Heart right ventricle (tissue), 16 donors: Measurements from ENCODE around the gene ELK3. TPM values are rescaled to one million over a fixed set of nuclear protein-coding genes. Genes with fewer than 3 reads are reported as not detected.

Experiments used
- ATAC-seq, 8 donors: fragments of 200-7000 bp; cut with Tn5 transposase; one replicate each; pipeline ENCODE4 v1.9.1; 2020; ENCODE audit warnings: mild to moderate bottlenecking in 8 of 8, moderate library complexity in 8 of 8, moderate number of reproducible peaks in 1 of 8
- DNase-seq, 2 donors: peaks; one replicate each; pipeline ENCODE4 v3.0.0-alpha.2; 2020
- H3K27ac ChIP-seq, 10 donors: fragments of 200-600 bp; sonication (generic) in 2 of 10; one replicate each; pipeline versions ENCODE4 v1.5.0 to v1.8.0; 2020 to 2022; ENCODE audit warnings: mild to moderate bottlenecking in 3 of 10
- H3K27me3 ChIP-seq, 7 donors: fragments of 200-600 bp; one replicate each; pipeline ENCODE4 v1.8.0; 2021 to 2022; ENCODE audit warnings: mild to moderate bottlenecking in 2 of 7
- H3K36me3 ChIP-seq, 9 donors: fragments of 200-600 bp; sonication (generic) in 1 of 9; one replicate each; pipeline versions ENCODE4 v1.5.0 to v1.8.0; 2020 to 2022; ENCODE audit warnings: mild to moderate bottlenecking in 2 of 9
- H3K4me1 ChIP-seq, 9 donors: fragments of 200-600 bp; sonication (generic) in 1 of 9; one replicate each; pipeline versions ENCODE4 v1.5.0 to v1.8.0; 2020 to 2022; ENCODE audit warnings: mild to moderate bottlenecking in 4 of 9
- H3K4me3 ChIP-seq, 10 donors: fragments of 200-600 bp; sonication (generic) in 2 of 10; one replicate each; pipeline versions ENCODE4 v1.5.0 to v1.8.0; 2020 to 2022; ENCODE audit warnings: mild to moderate bottlenecking in 7 of 10, moderate library complexity in 2 of 10
- H3K9me3 ChIP-seq, 11 donors: fragments of 200-600 bp in 10 of 11; sonication (generic) in 2 of 11; one replicate each; pipeline versions ENCODE4 v1.5.0 to v1.8.0; 2013 to 2022; ENCODE audit warnings: mild to moderate bottlenecking in 2 of 11, control low read depth in 1 of 11, moderate library complexity in 1 of 11
- WGBS, 2 donors: extraction: QIAGEN DNeasy Blood & Tissue Kit; methylation state at CpG; one replicate each; pipeline ENCODE4 v1.1.7; 2013; ENCODE audit warnings: inconsistent platforms in 1 of 2; 5-methylcytosine and 5-hydroxymethylcytosine counted together
- intact Hi-C, 10 donors: fragments of 100-400 bp; cut with DNase I; formaldehyde crosslinking; loops; one replicate each; pipeline versions ENCODE4 v1.11.1 to v1.14.2; 2022
- polyA plus RNA-seq, 2 donors: library from polyadenylated mRNA; stranded (reverse); fragments of 200-250 nt; gene quantifications; one replicate each; pipeline ENCODE4 v1.2.3, GENCODE V29; 2013
- total RNA-seq, 10 donors: library from RNA; stranded (reverse); fragmentation: NEBNext Ultra II Directional in 3 of 10; extraction: Animal tissue kit (Norgen Biotek cat#: 25700) in 3 of 10; gene quantifications; one replicate each; pipeline versions ENCODE4 v1.2.1 to v1.2.4, GENCODE V29; 2021 to 2023
- TF ChIP-seq, protein P1 (sequence below), 9 donors: fragments of 200-600 bp; sonication (generic) in 2 of 9; IDR thresholded peaks; one replicate each; pipeline versions ENCODE4 v1.5.0 to v1.8.0; 2021 to 2022; ENCODE audit warnings: antibody characterized with exemption in 9 of 9, mild to moderate bottlenecking in 5 of 9, moderate library complexity in 1 of 9
- donor health status: Arrhythmogenic right ventricular cardiomyopathy.
- donor health status: ischemic (EF 13 %, LVEDD 7.1; RV severe dilation, severe dysfunction).
- donor health status: healthy with polysubstance abuse.
- donor health status: DM: no; HTN: yes; CAD: no.
- donor health status: DM: no; HTN: no; CAD: no.
- donor health status: ischemic (EF 25% LVEDD 6.9; RV normal size, moderate dysfunction).
- donor health status: ischemic (EF 25% LVEDD 5.7; RV mildly dilated, moderate dysfunction).
- donor health status: healthy.
- donor health status: DM: yes; HTN: yes; CAD: no.
- donor health status: Ischemic cardiomyopathy.
- donor health status: ischemic (EF 35%, LVEDD 5.7; RV mildly dilated, moderate dysfunction).
- donor health status: nonischemic (EF 11% LVEDD 7.7; RV severe dilation, severe dysfunction).
- donor health status: DM: yes; HTN: yes; CAD: no.
- donor health status: PGD.
- donor health status: ischemic (EF 29% LVEDD 5.4; RV normal size, mild dysfunction).
- donor health status: nonischemic (EF 23%, LVEDD 6.1; RV moderate dilation, normal function).

The ELK3 gene
- total and polyA plus RNA-seq, 12 donors: 6.6 to 33.0 (median 21.4) TPM

- intact Hi-C loops: loop anchor here in 1 of 10 donors (10.0 kb wide), 1 partner anchor 303 kb away; no protein-coding TSS in a partner anchor
- Histone ChIP-seq H3K4me3 (no peak overlapping the region), H3K27ac (peak overlapping the region in 2 of 10 donors; percentile 15 to 80), H3K27me3 (no peaks in the 10 kb centered on the region), H3K4me1 (peaks cover 3 to 93% (median 36%) of the 10 kb centered on the region in 9 donors), H3K36me3 (peaks cover 0 to 4% (median 0%) of the 10 kb centered on the region in 9 donors), H3K9me3 (no peaks in the 10 kb centered on the region)
- WGBS, 2 donors: 86 to 88% methylated on average over 6 of the region's 6 CpGs
- TF ChIP-seq, protein P1, sequence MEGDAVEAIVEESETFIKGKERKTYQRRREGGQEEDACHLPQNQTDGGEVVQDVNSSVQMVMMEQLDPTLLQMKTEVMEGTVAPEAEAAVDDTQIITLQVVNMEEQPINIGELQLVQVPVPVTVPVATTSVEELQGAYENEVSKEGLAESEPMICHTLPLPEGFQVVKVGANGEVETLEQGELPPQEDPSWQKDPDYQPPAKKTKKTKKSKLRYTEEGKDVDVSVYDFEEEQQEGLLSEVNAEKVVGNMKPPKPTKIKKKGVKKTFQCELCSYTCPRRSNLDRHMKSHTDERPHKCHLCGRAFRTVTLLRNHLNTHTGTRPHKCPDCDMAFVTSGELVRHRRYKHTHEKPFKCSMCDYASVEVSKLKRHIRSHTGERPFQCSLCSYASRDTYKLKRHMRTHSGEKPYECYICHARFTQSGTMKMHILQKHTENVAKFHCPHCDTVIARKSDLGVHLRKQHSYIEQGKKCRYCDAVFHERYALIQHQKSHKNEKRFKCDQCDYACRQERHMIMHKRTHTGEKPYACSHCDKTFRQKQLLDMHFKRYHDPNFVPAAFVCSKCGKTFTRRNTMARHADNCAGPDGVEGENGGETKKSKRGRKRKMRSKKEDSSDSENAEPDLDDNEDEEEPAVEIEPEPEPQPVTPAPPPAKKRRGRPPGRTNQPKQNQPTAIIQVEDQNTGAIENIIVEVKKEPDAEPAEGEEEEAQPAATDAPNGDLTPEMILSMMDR (IDR thresholded peaks at IDR 0.05): no peak
- ATAC-seq: no peak
- DNase-seq: no peak
Measured at GRCh38 chr12:96201272-96202227, 7.4 kb downstream of the ELK3 start.

GRCh38 chr12:96204381-96204780 is 10.2 kb downstream of the ELK3 start:
- TF ChIP-seq, protein P1 (IDR thresholded peaks at IDR 0.05): no peak
- no peak for DNase-seq
- intact Hi-C loops: loop anchor here in 1 of 10 donors (10.0 kb wide), 1 partner anchor 300 kb away; no protein-coding TSS in a partner anchor
- Histone ChIP-seq H3K9me3 (no peaks in the 10 kb centered on the region), H3K27ac (peak overlapping the region in 3 of 10 donors; percentile 24 to 80 (median 34)), H3K4me3 (no peak overlapping the region), H3K4me1 (peaks cover 0 to 97% (median 54%) of the 10 kb centered on the region in 9 donors), H3K36me3 (peaks cover 0 to 4% (median 0%) of the 10 kb centered on the region in 9 donors), H3K27me3 (no peaks in the 10 kb centered on the region)
- WGBS, 2 donors: 64 to 69% methylated on average over 5 of the region's 5 CpGs
- no peak for ATAC-seq

DNA sequence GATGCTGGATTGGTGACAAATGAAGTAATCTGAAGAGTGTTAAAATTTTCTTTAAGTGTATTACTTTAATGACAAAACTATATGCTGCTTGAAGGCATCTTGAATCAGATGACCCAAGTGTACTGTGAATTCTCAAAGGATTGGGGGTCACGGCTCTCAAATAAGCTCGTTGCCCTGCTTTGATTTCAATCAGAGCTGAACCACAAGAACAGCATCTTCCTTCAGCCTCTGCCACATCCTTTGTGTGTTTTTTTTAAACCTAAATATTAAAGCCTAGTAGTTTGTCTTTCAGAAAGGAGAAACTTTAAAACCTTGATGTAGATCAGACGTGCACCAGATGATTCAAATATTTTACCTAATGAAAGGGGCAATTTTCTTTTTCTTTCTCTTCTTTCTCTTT is 11.7 kb downstream of the ELK3 start:
- no peaks in the 10 kb centered on the region for H3K9me3 ChIP-seq
- no peak for DNase-seq
- no peak for ATAC-seq
- peaks cover 0 to 4% (median 0%) of the 10 kb centered on the region in 9 donors for H3K36me3 ChIP-seq
- peak overlapping the region in 7 of 10 donors; percentile 49 to 82 (median 74) for H3K27ac ChIP-seq
- TF ChIP-seq, protein P1 (IDR thresholded peaks at IDR 0.05): no peak
- H3K4me1 ChIP-seq: peaks cover 0 to 97% (median 62%) of the 10 kb centered on the region in 9 donors
- H3K27me3 ChIP-seq: no peaks in the 10 kb centered on the region
- no peak overlapping the region for H3K4me3 ChIP-seq
- intact Hi-C loops: loop anchor here in 2 of 10 donors (5.0 to 10.0 kb wide), 2 partner anchors 39 to 299 kb away; no protein-coding TSS in a partner anchor
- 53 to 72% methylated on average over 3 of the region's 3 CpGs for WGBS, 2 donors

DNA sequence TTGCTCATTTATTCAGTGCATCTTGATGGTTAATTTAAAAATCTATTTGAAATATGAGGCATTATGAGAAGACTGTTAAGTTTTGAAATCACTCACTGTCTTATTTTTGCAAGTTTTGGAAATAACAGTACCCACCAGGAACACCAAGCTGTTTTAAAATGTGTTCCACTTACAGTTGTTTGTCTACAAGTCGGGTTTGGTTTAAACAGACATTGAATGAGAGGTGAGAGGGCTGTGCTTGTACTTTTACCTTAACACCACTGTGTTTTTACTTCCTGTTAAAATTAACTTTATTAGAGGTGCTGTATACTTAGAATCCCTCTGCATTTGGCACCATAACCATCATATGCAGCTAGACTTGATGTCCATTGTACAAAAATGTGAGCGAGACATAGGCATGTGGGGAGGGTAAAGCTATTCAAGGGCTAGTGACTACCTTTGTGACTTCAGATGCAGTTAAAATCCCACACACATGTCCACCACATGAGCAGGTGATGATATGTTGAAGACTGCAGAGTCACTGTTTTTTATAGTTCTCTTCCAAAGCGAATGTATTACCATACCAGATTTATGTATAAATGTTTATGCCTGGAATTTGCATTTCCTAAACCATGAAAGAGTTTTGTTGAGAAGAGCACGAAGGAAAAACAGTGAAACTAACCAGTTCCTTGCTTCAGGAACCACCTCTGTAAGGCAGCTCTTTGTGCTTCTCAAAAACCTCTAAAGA is 12.9 kb downstream of the ELK3 start:
- intact Hi-C loops: loop anchor here in 2 of 10 donors (5.0 to 10.0 kb wide), 2 partner anchors 40 to 298 kb away; no protein-coding TSS in a partner anchor
- TF ChIP-seq, protein P1 (IDR thresholded peaks at IDR 0.05): no peak

More for the DNA sequence above, 12.9 kb downstream of the ELK3 start:
- WGBS, 2 donors: 63 to 71% methylated on average over 4 of the region's 4 CpGs
- Histone ChIP-seq H3K4me1 (peaks cover 0 to 99% (median 73%) of the 10 kb centered on the region in 9 donors), H3K36me3 (peaks cover 0 to 4% (median 0%) of the 10 kb centered on the region in 9 donors), H3K27ac (peak overlapping the region in 9 of 10 donors; percentile 49 to 82 (median 74)), H3K27me3 (no peaks in the 10 kb centered on the region), H3K9me3 (no peaks in the 10 kb centered on the region), H3K4me3 (no peak overlapping the region)
- ATAC-seq: no peak
- no peak for DNase-seq
